Activated naive CD4-positive, alpha-beta T cell treated with anti-CD3 and anti-CD28 coated beads for 36 hours (primary cell): ENCODE results near the gene SYPL1. TPM values are rescaled to one million over a fixed set of nuclear protein-coding genes. Genes with fewer than 3 reads are reported as not detected.

ENCODE experiments used
- CTCF ChIA-PET: fragments of 350-600 bp; sonication (Branson Sonifier 250); formaldehyde crosslinking; loops from one replicate; lab custom pipeline; 2021; ENCODE audit warnings: antibody characterized with exemption; lab: Charles Lee
- DNase-seq: peaks from one replicate; pipeline ENCODE4 v3.0.0-alpha.2; 2020
- H3K27ac Mint-ChIP-seq: one replicate; pipeline ENCODE4 v1.8.0; 2021; ENCODE audit warnings: mild to moderate bottlenecking, mixed read lengths
- H3K27me3 Mint-ChIP-seq: one replicate; pipeline ENCODE4 v1.8.0; 2021; ENCODE audit warnings: low read depth, mixed read lengths
- H3K36me3 Mint-ChIP-seq: one replicate; pipeline ENCODE4 v1.8.0; 2021; ENCODE audit warnings: low read depth, mixed read lengths
- H3K4me1 Mint-ChIP-seq: one replicate; pipeline ENCODE4 v1.8.0; 2021; ENCODE audit warnings: low read depth, mixed read lengths
- H3K4me3 Mint-ChIP-seq: one replicate; pipeline ENCODE4 v1.8.0; 2021; ENCODE audit warnings: mild to moderate bottlenecking, moderate library complexity, mixed read lengths
- H3K9me3 Mint-ChIP-seq: one replicate; pipeline ENCODE4 v1.8.0; 2021; ENCODE audit warnings: mixed read lengths
- intact Hi-C: fragments of 100-400 bp; cut with micrococcal nuclease; formaldehyde crosslinking; loops from one replicate; pipeline ENCODE4 v1.15.1; 2023
- total RNA-seq, 2 experiments: library from RNA; stranded (reverse); gene quantifications; one replicate each; pipeline ENCODE4 v1.2.3, GENCODE V29; 2021

SYPL1 gene
- total RNA-seq, 2 experiments from 2014 or later, result 24.7 to 26.6 TPM

- intact Hi-C loops, result no loop called here
- CTCF ChIA-PET, result interaction anchor here (0.6 to 5.2 kb wide), 8 partner anchors 34 to 392 kb away, joined by 3 to 77 read pairs (median 4); no protein-coding TSS in a partner anchor
- H3K9me3 Mint-ChIP-seq, result no peaks in the 10 kb centered on the region
- H3K4me3 Mint-ChIP-seq, result no peak overlapping the region
- DNase-seq, result no peak
- H3K4me1 Mint-ChIP-seq, result peaks cover 24% of the 10 kb centered on the region
- no peak overlapping the region for H3K27ac Mint-ChIP-seq
- peaks cover 2% of the 10 kb centered on the region for H3K27me3 Mint-ChIP-seq
- no peaks in the 10 kb centered on the region for H3K36me3 Mint-ChIP-seq
Measured at GRCh38 chr7:106045139-106045538, 67.0 kb downstream of the SYPL1 start.

- intact Hi-C loops, result loop anchor here (1.0 to 2.0 kb wide), 8 partner anchors 9 to 453 kb away; no protein-coding TSS in a partner anchor
- Mint-ChIP-seq H3K27ac (no peak overlapping the region), H3K36me3 (no peaks in the 10 kb centered on the region), H3K4me3 (no peak overlapping the region), H3K9me3 (no peaks in the 10 kb centered on the region), H3K4me1 (peaks cover 27% of the 10 kb centered on the region), H3K27me3 (peaks cover 2% of the 10 kb centered on the region)
- CTCF ChIA-PET, result interaction anchor here (0.6 to 6.4 kb wide), 38 partner anchors 8 to 509 kb away, joined by 3 to 77 read pairs (median 5); no protein-coding TSS in a partner anchor
- no peak for DNase-seq
Measured at GRCh38 chr7:106042196-106042611, 69.9 kb downstream of the SYPL1 start.

GRCh38 chr7:106041140-106041717 is 70.9 kb downstream of the SYPL1 start:
- peak; percentile 53 for DNase-seq
- intact Hi-C loops, result no loop called here
- CTCF ChIA-PET, result interaction anchor here (0.6 to 6.4 kb wide), 23 partner anchors 10 to 446 kb away, joined by 3 to 77 read pairs (median 7); no protein-coding TSS in a partner anchor
- no peak overlapping the region for H3K4me3 Mint-ChIP-seq
- H3K27me3 Mint-ChIP-seq, result peaks cover 2% of the 10 kb centered on the region
- H3K36me3 Mint-ChIP-seq, result no peaks in the 10 kb centered on the region
- H3K27ac Mint-ChIP-seq, result no peak overlapping the region
- peaks cover 27% of the 10 kb centered on the region for H3K4me1 Mint-ChIP-seq
- no peaks in the 10 kb centered on the region for H3K9me3 Mint-ChIP-seq

Other genes with a start within 250 kb of the SYPL1 start
- 1 to 10 TPM; 8.8 to 9.2 TPM for gene ATXN7L1, start 235.7 kb downstream of the SYPL1 start, total RNA-seq
- under 1 TPM; 0.52 to 0.93 TPM for gene CDHR3, start 149.0 kb downstream of the SYPL1 start, total RNA-seq
- 1,000 to 10,000 TPM in 1 of 2 experiments, 100 to 1,000 TPM in 1; 932 to 1,015 TPM for gene NAMPT, start 172.7 kb upstream of the SYPL1 start, total RNA-seq